ENCODE measurements around the gene IRX4. TPM values are rescaled to one million over a fixed set of nuclear protein-coding genes. Genes with fewer than 3 reads are reported as not detected.

The IRX4 gene
- total RNA-seq, 2 donors from 2014 or later = not detected

DNA sequence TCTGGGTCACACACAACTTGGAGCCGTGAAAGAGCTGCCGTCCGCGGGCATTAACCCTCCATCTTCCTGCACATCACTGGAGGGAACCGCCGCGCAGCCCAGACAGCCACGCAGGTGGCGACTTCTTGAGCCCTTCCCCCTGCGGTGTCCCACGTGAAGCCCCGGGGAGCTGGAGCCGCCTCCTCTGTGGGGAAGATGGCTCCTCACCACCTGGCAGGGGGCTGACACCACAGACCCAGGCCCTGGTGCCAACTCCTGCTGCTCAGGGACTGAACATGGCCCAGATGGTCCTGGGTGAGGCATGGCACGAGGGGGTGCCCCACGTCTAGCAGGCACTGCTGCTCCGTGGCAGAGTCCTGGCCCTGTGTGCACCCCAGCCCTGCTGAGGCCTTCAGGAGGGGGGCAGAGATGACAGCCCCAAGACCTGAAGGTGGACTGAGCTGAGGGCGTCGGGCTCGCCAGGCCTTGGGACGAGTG is 42.6 kb downstream of the IRX4 start:
- H3K36me3 ChIP-seq = no peaks in the 10 kb centered on the region
- no peaks in the 10 kb centered on the region for H3K27me3 ChIP-seq
- H3K4me1 ChIP-seq = peaks cover 0 to 6% of the 10 kb centered on the region in 2 donors
- H3K27ac ChIP-seq = no peak overlapping the region
- TF ChIP-seq, protein P1, sequence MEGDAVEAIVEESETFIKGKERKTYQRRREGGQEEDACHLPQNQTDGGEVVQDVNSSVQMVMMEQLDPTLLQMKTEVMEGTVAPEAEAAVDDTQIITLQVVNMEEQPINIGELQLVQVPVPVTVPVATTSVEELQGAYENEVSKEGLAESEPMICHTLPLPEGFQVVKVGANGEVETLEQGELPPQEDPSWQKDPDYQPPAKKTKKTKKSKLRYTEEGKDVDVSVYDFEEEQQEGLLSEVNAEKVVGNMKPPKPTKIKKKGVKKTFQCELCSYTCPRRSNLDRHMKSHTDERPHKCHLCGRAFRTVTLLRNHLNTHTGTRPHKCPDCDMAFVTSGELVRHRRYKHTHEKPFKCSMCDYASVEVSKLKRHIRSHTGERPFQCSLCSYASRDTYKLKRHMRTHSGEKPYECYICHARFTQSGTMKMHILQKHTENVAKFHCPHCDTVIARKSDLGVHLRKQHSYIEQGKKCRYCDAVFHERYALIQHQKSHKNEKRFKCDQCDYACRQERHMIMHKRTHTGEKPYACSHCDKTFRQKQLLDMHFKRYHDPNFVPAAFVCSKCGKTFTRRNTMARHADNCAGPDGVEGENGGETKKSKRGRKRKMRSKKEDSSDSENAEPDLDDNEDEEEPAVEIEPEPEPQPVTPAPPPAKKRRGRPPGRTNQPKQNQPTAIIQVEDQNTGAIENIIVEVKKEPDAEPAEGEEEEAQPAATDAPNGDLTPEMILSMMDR (IDR thresholded peaks at IDR 0.05) = no peak
- DNase-seq (ENCODE audit: low spot score) = no peak
- H3K9me3 ChIP-seq = no peaks in the 10 kb centered on the region
- no peak overlapping the region for H3K4me3 ChIP-seq

DNA sequence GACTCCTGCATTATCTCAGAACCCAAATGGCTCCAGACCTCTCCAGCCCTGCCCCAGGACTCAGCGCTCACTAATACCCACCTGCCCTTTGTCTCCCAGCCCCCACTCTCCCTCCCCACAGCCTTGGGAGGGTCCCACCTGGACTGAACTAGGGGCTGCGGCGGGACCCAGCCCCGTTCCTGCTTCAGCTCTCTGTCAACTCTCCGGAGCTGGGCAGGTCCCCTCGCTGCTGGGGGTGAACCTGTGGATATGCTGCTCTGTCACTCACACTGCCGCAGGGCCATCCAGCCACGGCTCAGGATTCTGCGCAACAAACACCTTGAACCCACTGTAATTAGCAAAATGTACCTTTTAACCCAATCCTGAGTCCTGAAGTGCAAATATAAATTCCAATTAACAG is 44.7 kb downstream of the IRX4 start:
- Histone ChIP-seq H3K36me3 (no peaks in the 10 kb centered on the region), H3K27me3 (no peaks in the 10 kb centered on the region)

DNA sequence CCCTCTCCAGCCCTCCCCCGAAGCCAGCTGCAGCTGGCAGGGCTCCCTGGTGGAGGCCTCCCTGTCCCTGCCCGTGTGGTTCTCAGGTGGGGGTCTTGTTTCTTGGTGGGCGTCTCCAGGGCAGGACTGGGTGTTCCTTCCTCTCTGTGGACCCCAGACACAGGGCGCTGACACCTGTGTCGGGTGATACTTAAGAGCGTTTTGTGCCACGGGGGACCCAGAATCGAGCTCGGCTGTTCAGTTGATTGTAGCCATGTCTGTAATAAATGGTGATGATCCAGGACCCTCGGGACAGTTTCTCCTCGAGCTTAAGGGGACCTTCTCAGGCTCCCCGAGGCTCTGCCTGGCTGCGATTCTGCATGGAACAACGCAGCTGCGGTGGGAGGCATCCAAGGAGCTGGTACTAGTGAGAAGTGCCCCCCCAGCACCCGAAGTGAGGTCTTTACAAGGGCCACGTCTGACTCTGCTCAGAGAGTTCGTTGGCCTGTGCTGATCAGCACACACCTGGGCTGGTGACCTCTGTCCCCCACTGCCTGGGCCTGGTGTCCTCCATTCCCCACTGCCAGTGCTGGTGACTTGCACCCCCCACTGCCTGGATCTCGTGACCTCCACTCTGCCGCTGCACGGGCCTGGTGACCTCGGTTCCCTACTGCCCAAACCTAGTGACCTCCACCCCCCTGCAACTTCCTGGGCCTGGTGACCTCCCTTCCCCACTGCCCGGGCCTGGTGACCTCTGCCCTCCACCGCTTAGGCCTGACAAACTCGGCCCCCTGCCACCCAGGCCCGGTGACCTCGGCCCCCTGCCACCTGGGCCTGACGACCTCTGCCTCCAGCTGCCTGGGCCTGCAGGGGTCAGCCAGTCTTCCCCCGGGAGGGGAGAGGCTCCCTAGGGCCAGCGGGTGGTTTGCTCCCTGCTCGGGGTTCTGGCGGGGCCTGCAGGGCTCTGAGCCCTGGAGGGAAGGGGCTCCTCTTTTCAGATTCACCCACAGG is 45.5 kb downstream of the IRX4 start:
- TF ChIP-seq, protein P1 (IDR thresholded peaks at IDR 0.05) = no peak
- Histone ChIP-seq H3K4me1 (peaks cover 0 to 6% of the 10 kb centered on the region in 2 donors), H3K4me3 (no peak overlapping the region), H3K36me3 (no peaks in the 10 kb centered on the region), H3K27ac (peak overlapping the region; percentile 35 to 69), H3K27me3 (no peaks in the 10 kb centered on the region), H3K9me3 (no peaks in the 10 kb centered on the region)
- DNase-seq (ENCODE audit: low spot score) = no peak

More for the DNA sequence above, 44.7 kb downstream of the IRX4 start:
- peaks cover 0 to 6% of the 10 kb centered on the region in 2 donors for H3K4me1 ChIP-seq
- no peak overlapping the region for H3K27ac ChIP-seq
- H3K9me3 ChIP-seq = no peaks in the 10 kb centered on the region
- DNase-seq (ENCODE audit: low spot score) = no peak
- TF ChIP-seq, protein P1 (IDR thresholded peaks at IDR 0.05) = no peak
- no peak overlapping the region for H3K4me3 ChIP-seq

DNA sequence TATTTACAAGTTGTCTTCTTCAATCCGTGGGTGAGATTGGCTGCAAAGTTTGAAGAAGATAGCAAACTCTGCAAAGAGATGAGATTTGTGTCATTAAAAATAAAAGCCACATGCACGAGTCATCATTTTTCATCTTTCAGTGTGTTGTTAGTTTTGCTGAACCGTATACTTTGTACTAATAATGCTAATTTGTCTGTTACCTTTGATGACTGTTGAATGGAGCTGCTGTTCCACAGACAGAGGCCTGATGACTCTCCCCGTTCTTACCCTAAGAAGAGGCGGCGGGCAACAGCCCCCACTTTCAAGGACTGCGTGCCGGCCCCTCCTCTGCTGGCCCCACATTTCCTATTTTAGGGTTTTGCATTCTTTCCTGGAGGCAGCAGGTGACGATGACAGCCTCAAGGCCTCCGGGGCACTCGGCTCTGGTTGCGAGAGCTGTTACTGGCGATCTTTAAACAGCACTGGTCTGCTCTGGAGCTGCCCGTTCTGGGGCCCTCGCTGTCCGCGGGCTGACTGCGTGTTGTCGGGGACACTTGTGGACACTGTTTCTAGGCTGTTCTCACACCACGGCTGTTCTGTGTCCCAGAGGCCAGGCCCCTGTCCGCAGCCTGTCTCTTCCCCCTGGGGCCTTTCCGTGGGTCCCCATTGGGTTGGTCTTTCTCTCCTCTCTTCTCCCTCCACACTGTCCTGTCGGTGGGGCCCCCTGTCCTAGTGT is 46.4 kb downstream of the IRX4 start:
- Histone ChIP-seq H3K4me1 (peaks cover 0 to 6% of the 10 kb centered on the region in 2 donors), H3K36me3 (no peaks in the 10 kb centered on the region), H3K4me3 (no peak overlapping the region), H3K27ac (peak overlapping the region; percentile 35 to 69), H3K9me3 (no peaks in the 10 kb centered on the region), H3K27me3 (no peaks in the 10 kb centered on the region)
- TF ChIP-seq, protein P1 (IDR thresholded peaks at IDR 0.05) = no peak
- no peak for DNase-seq (ENCODE audit: low spot score)

DNA sequence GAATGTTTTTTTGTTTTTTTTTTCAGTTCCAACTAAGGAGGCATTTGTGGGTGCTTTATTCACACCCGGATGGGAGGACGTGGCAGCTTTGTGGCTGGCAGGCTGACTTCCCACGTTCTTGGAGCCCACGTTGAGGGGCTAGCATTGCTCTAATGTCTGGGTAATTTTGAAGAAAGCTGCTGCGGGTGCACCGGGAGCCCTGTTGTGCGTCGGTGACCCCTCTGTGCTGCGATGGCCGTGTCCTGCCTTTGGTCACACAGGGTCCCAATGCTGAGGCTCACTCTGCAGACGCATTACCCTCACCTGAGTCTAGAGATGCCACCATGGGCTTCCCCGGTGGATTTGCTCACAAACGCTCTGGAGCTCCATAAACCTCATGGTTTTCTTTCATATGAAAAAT is 47.3 kb downstream of the IRX4 start:
- Histone ChIP-seq H3K4me1 (peaks cover 0 to 6% of the 10 kb centered on the region in 2 donors), H3K4me3 (no peak overlapping the region), H3K27ac (no peak overlapping the region), H3K9me3 (no peaks in the 10 kb centered on the region), H3K27me3 (no peaks in the 10 kb centered on the region), H3K36me3 (no peaks in the 10 kb centered on the region)
- TF ChIP-seq, protein P1 (IDR thresholded peaks at IDR 0.05) = no peak
- DNase-seq (ENCODE audit: low spot score) = no peak

Data from right atrium auricular region (tissue), 2 donors.